Prostate gland (tissue), 2 donors: ENCODE data around the gene CLN3. TPM values are rescaled to one million over a fixed set of nuclear protein-coding genes. Genes with fewer than 3 reads are reported as not detected.
"Not testable (repeated sequence)": the region's sequence is repeated elsewhere in the genome, so short reads cannot be mapped to it uniquely, and the experiment has no call there.

Source experiments
- DNase-seq: peaks from one replicate; pipeline ENCODE4 v3.0.0-alpha.2; 2019; ENCODE audit warnings: low spot score
- H3K27ac ChIP-seq, 2 donors: fragments of 200-600 bp; sonication (generic); 2 replicates each; pipeline ENCODE4 v1.5.1; 2017 to 2019
- H3K27me3 ChIP-seq: fragments of 200-600 bp; sonication (generic); replicated peaks from 2 replicates; pipeline ENCODE4 v1.5.1; 2019; ENCODE audit not compliant: insufficient read depth
- H3K36me3 ChIP-seq, 2 donors: fragments of 200-600 bp; sonication (generic); 1 replicate in 1 of 2; 2 replicates in 1 of 2; pipeline versions ENCODE4 v1.5.1 to v1.8.1; 2017 to 2019
- H3K4me1 ChIP-seq: fragments of 200-600 bp; sonication (generic); replicated peaks from 2 replicates; pipeline ENCODE4 v1.5.1; 2019
- H3K4me3 ChIP-seq, 2 donors: fragments of 200-600 bp; sonication (generic); 2 replicates each; pipeline ENCODE4 v1.5.1; 2017 to 2019
- H3K9me3 ChIP-seq: fragments of 200-600 bp; sonication (generic); 2 replicates; pipeline ENCODE4 v1.5.1; 2017
- POLR2A ChIP-seq: fragments of 450-650 bp; IDR thresholded peaks from one replicate; pipeline ENCODE4 v1.6.1; 2016; ENCODE audit warnings: antibody characterized with exemption, mild to moderate bottlenecking
- POLR2AphosphoS5 ChIP-seq: sonication (generic); formaldehyde crosslinking; IDR thresholded peaks from one replicate; pipeline ENCODE4 v1.6.1; 2017; ENCODE audit warnings: antibody characterized with exemption
- WGBS: methylation state at CpG from one replicate; pipeline ENCODE4 v1.1.5; 2018; 5-methylcytosine and 5-hydroxymethylcytosine counted together
- intact Hi-C: fragments of 100-400 bp; cut with DNase I; formaldehyde crosslinking; loops from one replicate; pipeline ENCODE4 v1.14.2; 2022
- total RNA-seq, 2 donors: library from RNA; depleted of rRNA; stranded (reverse); fragments of >200 nt; gene quantifications; one replicate each; pipeline ENCODE4 v1.1.0, GENCODE V29; 2016
- TF ChIP-seq, protein P1 (sequence below), 4 experiments: fragments of 200-600 bp in 2 of 4; fragments of 450-650 bp in 2 of 4; sonication (generic) in 2 of 4; IDR thresholded peaks; 1 replicate in 3 of 4; 2 replicates in 1 of 4; pipeline ENCODE4 v1.5.1; 2016 to 2019; ENCODE audit warnings: antibody characterized with exemption in 4 of 4, mild to moderate bottlenecking in 2 of 4, moderate library complexity in 2 of 4

The CLN3 gene
- total RNA-seq, 2 donors from 2014 or later, result 30.6 to 47.3 TPM

DNA sequence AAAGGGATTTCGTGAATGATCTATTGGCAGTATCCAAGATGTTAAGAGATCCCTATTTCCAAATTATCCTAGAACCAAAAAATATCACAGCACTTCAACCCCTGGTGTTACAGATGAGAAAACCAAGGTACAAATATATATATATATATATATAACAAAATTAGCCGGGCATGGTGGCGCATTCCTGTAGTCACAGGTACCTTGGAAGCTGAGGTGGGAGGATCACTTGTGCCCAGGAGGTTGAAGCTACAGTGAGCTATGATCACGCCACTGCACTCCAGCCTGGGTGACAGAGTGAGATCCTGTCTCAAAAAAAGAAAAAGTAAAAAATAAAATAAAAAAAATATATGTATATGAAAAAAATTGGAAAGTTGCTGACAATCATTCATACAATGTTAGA is 637 bp upstream of the CLN3 start:
- peaks cover 3% of the 10 kb centered on the region in 2 donors for H3K36me3 ChIP-seq
- no peaks in the 10 kb centered on the region for H3K27me3 ChIP-seq
- no peaks in the 10 kb centered on the region for H3K4me1 ChIP-seq
- H3K9me3 ChIP-seq, result no peaks in the 10 kb centered on the region
- no peak for DNase-seq
- TF ChIP-seq, protein P1, sequence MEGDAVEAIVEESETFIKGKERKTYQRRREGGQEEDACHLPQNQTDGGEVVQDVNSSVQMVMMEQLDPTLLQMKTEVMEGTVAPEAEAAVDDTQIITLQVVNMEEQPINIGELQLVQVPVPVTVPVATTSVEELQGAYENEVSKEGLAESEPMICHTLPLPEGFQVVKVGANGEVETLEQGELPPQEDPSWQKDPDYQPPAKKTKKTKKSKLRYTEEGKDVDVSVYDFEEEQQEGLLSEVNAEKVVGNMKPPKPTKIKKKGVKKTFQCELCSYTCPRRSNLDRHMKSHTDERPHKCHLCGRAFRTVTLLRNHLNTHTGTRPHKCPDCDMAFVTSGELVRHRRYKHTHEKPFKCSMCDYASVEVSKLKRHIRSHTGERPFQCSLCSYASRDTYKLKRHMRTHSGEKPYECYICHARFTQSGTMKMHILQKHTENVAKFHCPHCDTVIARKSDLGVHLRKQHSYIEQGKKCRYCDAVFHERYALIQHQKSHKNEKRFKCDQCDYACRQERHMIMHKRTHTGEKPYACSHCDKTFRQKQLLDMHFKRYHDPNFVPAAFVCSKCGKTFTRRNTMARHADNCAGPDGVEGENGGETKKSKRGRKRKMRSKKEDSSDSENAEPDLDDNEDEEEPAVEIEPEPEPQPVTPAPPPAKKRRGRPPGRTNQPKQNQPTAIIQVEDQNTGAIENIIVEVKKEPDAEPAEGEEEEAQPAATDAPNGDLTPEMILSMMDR (IDR thresholded peaks at IDR 0.05), result no peak
- TF ChIP-seq POLR2AphosphoS5 (no peak), POLR2A (no peak)
- 51% methylated on average over 4 of the region's 4 CpGs for WGBS
- peak overlapping the region; percentile 91 to 94 for H3K27ac ChIP-seq
- intact Hi-C loops, result loop anchor here (5.0 to 10.0 kb wide), 3 partner anchors 45 to 122 kb away; partner anchors contain the start of genes NUPR1, SGF29 and SULT1A1
- peak overlapping the region; percentile 73 to 95 for H3K4me3 ChIP-seq

GRCh38 chr16:28491230-28491969 is 474 bp downstream of the CLN3 start:
- Histone ChIP-seq H3K36me3 (peaks cover 3 to 6% of the 10 kb centered on the region in 2 donors), H3K27ac (peak overlapping the region; percentile 91 to 94), H3K9me3 (no peaks in the 10 kb centered on the region), H3K4me3 (peak overlapping the region; percentile 73 to 95), H3K4me1 (no peaks in the 10 kb centered on the region), H3K27me3 (no peaks in the 10 kb centered on the region)
- under 1% methylated on average over 42 of the region's 42 CpGs for WGBS
- peak; percentile 21 for DNase-seq
- TF ChIP-seq, protein P1 (IDR thresholded peaks at IDR 0.05), result peak in 2 of 4 experiments; percentile 33 to 44
- TF ChIP-seq POLR2A, result no peak
- intact Hi-C loops, result loop anchor here (5.0 to 10.0 kb wide), 3 partner anchors 46 to 123 kb away; partner anchors contain the start of genes NUPR1, SGF29 and SULT1A1

GRCh38 chr16:28486266-28486665 is 5.6 kb downstream of the CLN3 start:
- Histone ChIP-seq H3K9me3 (no peaks in the 10 kb centered on the region), H3K4me1 (no peaks in the 10 kb centered on the region), H3K27ac (no peak overlapping the region), H3K36me3 (peaks cover 3 to 15% of the 10 kb centered on the region in 2 donors), H3K4me3 (no peak overlapping the region), H3K27me3 (no peaks in the 10 kb centered on the region)
- intact Hi-C loops, result no loop called here
- no peak for DNase-seq
- WGBS, result 98% methylated on average over 5 of the region's 5 CpGs
- TF ChIP-seq, protein P1 (IDR thresholded peaks at IDR 0.05), result no peak
- TF ChIP-seq POLR2A (no peak), POLR2AphosphoS5 (no peak)

DNA sequence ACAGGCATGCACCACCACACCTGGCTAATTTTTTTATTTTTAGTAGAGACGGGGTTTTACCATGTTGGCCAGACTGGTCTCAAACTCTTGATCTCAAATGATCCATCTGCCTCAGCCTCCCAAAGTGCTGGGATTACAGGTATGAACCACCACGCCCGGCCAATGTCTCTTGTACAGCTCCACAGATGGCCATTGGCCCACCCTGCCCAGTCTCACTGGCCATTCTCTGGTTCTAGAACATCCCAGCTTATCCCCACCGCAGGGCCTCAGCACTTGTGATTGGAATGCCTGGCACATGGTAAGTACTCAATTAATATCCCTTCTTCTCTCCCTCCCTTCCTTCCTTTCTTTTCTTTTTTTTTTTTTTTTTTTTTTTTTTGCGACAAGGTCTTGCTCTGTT is 8.5 kb downstream of the CLN3 start:
- H3K27me3 ChIP-seq, H3K27ac ChIP-seq, DNase-seq, H3K4me3 ChIP-seq, intact Hi-C loops, H3K9me3 ChIP-seq, H3K4me1 ChIP-seq: not testable (repeated sequence)
- H3K36me3 ChIP-seq, result peaks cover 0 to 15% of the 10 kb centered on the region in 2 donors
- WGBS, result 94% methylated on average over 5 of the region's 5 CpGs

- WGBS, result 93% methylated on average over 13 of the region's 13 CpGs
- intact Hi-C loops, result no loop called here
- H3K27me3 ChIP-seq, result no peaks in the 10 kb centered on the region
- no peaks in the 10 kb centered on the region for H3K4me1 ChIP-seq
- H3K36me3 ChIP-seq, result peaks cover 0 to 14% of the 10 kb centered on the region in 2 donors
- no peak for DNase-seq
- TF ChIP-seq, protein P1 (IDR thresholded peaks at IDR 0.05), result no peak
- H3K9me3 ChIP-seq, result no peaks in the 10 kb centered on the region
- H3K27ac ChIP-seq, result no peak overlapping the region
- H3K4me3 ChIP-seq, result no peak overlapping the region
Measured at GRCh38 chr16:28482026-28482425, 9.8 kb downstream of the CLN3 start.
